GM19395 (cell line): ENCODE measurements around the gene NDUFS1.
"Not testable (repeated sequence)": the region's sequence is repeated elsewhere in the genome, so short reads cannot be mapped to it uniquely, and the experiment has no call there.

ENCODE experiments used
- ATAC-seq: cut with Tn5 transposase; IDR thresholded peaks from one replicate; pipeline ENCODE4 v1.9.1; 2021; ENCODE audit warnings: mild to moderate bottlenecking, moderate library complexity; ENCODE audit not compliant: unreplicated experiment

Gene NDUFS1

DNA sequence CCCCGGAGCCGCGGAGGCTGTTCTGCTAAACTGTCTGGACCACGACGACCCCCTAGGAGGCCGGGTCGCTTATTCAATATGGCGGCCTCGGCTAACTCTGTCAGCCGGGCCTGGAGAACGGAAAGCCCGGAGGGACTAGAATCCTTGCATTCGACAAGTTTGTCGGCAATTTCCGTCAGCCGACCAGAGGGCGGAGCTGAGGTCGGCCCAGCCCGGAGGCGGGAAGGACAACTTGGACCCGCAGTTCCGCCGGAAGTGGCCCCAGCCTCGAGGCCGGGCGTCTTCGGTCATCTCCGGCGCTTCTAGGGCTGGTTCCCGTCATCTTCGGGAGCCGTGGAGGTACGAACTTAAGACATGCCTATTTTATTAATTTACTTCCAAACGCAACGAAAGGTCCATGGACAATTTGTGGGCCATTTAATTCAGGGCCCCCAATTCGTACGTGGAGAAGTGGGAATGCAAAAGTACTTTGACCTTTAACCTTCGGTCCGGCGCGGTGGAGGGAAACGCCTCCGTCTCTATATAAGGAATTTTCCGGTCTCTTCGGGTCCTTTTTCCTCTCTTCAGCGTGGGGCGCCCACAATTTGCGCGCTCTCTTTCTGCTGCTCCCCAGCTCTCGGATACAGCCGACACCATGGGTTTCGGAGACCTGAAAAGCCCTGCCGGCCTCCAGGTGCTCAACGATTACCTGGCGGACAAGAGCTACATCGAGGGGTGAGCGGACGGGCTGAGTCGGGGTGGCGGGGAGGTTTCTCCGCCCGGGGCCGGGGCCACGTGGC is at the start of gene NDUFS1, which contains the start of gene EEF1B2:
Gene NDUFS1, minus strand, starts transcription at position 99 of the 779 bp plus-strand sequence. CDS start 5,766 bp downstream, outside the sequence.
Gene EEF1B2, plus strand, starts transcription at position 550 of the 779 bp plus-strand sequence. Its CDS starts 85 bp downstream, at position 635.
- peak; percentile 90 for ATAC-seq

DNA sequence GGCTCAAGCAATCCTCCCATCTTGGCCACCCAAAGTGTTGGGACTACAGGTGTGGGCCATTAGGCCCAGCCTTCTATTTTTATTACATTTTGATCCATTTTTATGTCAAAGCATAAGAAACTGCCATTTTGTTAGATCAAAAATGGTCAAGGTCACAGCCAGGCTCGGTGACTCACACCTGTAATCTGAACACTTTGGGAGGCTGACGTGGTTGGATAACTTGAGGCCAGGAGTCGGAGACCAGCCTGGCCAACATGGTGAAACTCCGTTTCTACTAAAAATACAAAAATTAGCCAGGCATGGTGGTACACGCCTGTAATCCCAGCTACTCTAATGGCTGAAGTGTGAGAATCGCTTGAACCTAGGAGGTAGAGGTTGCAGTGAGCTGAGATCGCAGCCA is 49.7 kb upstream of the NDUFS1 start:
- no peak for ATAC-seq

DNA sequence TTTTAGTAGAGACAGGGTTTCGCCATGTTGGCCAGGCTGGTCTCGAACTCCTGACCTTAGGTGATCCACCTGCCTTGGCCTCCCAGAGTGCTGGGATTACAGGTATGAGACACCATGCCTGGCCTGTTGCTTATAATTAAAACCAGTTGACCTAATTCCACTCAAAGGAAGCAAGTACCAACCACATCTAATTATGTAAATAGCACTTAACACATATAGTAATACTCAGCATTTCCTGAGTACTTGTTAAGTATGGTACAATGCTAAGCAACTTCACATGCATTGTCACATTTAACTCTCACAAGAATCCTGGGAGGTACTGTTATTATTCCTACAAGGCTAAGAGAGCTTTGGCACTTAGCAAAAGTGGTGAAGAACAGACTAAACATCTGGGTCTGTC is 48.1 kb upstream of the NDUFS1 start:
- not testable (repeated sequence) for ATAC-seq

DNA sequence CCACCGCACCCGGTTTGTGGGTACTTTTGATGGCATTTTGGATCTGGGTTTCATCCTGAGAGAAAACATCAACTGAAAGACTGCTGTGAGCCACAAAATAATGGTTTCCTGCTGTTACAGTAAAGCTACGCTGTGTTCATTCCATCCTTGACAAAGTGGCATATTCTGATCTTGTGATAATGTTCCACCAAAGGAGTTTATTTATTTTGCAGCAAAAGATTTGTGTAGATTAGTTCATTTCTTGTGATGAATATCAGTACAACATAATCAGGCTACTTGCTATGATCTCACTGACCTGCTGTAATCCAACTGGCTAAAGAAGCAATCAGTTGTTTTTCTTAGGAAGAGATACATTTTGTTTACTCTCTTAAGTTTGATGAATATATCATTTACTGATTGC is 45.5 kb upstream of the NDUFS1 start:
- no peak for ATAC-seq

DNA sequence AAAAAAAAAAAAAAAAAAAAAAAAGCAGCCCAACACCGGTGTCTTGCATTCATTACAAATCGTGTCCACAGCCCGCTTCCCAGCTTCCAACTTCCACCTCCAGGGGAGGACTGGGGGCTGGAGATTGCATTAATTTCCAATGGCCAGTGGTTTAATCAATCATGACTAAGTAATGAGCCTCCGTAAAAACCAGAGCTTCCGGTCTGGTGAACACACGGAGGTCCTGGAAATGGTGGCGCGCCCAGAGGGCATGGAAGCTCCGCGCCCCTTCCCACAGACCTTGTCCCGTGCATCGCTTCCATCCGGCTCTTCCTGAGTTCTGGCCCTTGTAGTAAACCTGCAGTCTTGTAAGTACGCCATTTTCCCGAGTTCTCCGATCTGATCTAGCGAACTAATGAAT is 44.1 kb upstream of the NDUFS1 start:
- no peak for ATAC-seq

DNA sequence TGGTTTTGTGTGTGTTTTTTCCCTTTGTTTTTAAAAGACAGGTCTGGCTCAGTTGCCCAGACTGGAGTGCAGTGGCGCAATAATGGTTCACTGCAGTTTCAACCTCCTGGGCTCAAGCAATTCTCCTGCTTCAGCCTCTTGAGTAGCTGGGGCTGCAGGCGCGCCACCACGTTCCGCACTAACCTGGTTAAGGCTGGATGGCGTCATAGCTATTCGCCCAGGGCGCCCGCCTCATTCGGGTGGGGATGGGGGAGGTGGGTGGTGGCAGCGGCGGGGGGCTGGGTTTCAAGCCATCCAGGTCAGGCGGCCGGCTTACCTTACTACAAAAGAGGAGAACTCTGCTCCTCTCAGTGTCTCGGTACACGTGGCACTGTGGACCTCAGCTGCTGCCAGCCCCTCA is 43.2 kb upstream of the NDUFS1 start:
- no peak for ATAC-seq

DNA sequence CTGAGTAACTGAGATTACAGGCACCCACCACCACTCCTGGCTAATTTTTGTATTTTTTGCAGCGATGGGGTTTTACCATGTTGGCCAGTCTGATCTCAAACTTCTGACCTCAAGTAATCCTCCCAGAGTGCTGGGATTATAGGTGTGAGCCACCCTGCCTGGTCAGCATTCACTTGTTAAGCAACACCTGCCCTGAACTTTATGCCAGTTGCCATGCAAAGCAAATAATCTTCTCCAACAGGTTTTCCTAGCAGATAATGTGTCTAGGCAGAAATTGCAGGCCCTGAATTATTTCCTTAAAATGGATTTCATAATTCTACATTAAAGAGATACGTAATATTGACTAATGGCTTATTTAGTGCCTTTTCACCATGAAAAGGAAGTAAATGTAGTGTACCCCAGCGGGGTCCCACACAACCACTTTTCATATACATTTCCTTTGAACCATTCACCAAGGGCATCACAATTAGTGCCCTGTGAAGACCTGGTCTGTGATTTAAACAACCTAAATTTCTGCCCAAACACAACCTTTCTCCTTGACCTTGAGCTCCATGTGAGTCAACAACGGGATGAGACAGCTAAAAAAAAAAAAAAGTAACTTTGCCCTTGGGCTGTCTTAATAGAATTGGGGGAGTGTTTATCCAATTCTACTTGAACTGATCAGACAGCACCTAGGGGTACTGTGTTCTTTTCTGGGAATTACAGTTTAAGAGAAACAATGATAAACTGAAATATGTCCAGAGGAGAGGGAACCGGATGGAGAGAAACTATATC is 42.0 kb upstream of the NDUFS1 start:
- ATAC-seq = no peak

DNA sequence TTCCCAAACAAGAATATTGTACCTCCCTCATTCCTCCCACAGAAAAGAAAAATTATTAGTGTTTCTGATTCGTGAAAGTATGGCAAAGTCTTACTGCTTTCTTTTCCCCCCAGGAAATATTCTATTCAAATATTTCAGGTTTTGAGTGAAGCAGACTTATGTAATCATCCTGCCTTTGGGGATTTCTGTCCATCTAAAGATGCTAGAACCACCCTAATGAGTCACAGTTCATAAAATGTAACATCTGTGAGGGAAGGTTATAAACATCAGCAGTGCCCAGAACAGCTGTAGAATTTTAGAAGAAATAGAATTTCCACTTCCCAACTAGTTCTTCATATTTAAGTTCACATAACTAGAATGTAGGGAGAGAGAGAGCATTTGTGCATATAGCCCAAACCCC is 39.4 kb upstream of the NDUFS1 start:
- ATAC-seq = no peak

DNA sequence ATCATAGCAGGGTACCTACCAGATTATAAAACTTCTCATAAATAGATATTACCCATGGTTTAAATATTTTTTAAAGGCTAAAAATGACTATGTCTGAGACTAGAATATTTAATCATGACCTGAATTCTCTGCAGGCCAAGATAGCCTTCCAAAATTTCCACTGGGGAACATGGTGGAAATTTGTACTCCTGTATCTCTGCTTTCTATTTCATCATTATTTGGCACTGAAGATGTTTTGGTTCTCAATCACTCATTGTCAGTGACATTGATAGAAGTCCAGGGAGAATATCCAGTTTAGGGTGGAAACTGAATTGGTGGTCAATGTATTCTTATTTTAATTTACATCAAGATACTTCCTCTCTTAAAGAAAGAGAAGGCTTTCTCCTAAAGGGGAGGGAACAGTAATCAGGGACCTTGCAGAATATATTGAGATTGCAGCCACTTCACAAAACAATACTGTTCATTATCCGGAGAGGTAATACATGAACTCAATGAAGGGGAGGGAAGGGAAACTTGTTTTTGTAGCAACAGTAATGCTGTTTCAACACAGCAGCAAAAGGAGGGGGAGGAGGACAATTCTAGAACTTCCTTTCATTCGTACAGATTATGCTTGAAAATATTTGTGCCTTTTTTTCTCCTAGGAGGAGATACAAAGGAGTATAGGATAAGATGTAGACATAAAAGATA is 34.6 kb upstream of the NDUFS1 start:
- no peak for ATAC-seq

DNA sequence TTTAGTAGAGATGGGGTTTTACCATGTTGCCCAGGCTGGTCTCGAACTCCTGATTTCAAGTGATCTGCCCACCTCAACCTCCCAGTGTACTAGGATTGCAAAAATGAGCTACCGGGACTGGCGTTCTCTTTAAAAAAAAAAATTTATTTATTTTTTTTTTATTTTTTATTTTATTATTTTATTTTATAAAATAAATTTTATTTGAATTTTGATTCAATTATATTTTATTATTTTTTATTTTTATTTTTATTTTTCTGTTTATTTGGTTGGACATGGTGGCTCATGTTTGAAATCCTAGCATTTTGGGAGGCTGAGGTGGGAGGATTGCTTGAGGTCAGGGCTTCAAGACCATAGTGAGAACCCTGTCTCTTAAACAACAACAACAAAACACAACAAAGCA is 32.9 kb upstream of the NDUFS1 start:
- no peak for ATAC-seq

DNA sequence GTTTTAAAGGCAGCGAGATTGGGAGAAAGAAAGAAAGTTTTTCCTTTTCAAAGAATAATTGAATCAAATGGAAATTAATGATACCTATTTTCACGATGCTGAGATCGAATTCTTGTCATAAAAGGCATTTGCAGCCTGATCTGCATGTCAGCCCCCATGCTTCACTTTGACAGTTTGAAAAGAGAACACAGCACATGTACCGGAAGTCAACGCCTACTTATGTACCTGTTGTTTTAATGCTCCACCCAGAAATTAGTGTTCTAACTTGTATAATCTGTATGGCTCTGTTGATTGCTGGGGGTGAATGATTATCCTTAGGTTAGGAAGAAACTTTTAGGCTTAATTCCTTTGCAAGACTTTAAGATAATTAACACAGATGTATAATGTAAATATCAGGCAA is 31.4 kb upstream of the NDUFS1 start:
- ATAC-seq = no peak

DNA sequence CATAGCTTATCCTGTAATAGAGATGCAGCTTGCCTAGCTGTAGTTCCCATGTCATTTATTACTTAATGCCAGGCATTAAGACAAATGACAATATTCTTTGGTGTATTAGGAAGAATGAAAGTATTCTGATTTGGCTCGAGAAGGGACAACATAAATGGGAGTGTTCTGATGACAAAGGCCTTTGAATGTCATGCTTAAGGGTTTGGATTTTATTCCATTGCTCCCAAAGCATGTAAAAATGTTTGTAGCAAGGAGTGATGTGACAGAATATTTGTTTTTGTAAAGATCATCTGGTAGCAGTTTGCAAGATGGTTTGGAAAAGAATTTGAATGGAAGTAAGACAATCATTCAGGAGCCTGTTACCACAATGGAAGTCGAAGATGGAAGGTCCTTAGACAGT is 30.9 kb upstream of the NDUFS1 start:
- no peak for ATAC-seq

DNA sequence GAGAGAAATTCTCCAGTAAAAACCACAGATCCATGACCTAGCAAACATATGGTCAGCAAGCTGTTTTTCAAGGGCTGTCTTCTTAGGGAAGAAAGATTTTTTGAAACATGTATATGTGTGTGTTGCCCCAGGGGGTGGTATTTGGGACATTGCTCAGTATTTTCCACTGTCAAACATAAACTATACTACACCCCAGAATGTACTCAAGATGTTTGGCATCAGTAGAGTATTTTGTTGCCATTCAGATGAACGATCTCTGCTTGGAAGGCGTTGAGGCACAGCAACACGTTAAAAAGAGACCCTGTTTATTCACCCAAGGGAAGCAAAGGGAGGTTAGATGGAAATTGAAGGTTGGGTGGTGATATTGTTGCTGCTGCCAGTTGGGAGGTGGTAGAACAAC is 30.4 kb upstream of the NDUFS1 start:
- no peak for ATAC-seq

DNA sequence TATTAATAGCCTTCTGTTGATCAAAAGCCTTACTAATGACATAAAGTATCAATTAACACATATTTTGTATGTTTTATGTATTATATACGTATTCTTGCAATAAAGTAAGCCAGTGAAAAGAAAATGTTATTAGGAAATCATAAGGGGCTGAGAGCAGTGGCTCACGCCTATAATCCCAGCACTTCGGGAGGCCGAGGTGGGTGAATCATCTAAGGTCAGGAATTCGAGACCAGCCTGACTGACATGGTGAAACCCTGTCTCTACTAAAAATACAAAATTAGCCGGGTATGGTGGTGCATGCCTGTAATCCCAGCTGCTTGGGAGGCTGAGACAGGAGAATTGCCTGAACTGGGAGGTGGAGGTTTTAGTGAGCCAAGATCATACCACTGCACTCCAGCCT is 22.3 kb upstream of the NDUFS1 start:
- not testable (repeated sequence) for ATAC-seq

DNA sequence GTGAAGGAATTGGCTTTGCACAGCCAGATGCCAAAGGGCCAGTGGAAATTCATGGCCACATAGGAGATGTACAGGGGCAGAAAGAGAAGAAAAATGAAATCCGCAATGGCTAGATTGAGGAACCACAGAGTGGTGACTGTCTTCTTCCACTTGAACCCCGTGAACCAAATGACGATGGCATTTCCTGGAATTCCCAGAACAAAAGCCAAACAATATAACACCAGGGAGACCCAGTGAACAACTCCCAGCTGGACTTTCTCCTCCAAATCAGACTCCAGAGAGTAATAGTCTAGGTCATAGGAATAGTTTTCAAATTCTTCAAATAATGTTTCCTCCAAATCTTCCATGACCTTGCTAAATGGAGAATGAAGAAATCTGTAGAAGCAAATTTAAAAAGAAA is 17.7 kb upstream of the NDUFS1 start:
- no peak for ATAC-seq

DNA sequence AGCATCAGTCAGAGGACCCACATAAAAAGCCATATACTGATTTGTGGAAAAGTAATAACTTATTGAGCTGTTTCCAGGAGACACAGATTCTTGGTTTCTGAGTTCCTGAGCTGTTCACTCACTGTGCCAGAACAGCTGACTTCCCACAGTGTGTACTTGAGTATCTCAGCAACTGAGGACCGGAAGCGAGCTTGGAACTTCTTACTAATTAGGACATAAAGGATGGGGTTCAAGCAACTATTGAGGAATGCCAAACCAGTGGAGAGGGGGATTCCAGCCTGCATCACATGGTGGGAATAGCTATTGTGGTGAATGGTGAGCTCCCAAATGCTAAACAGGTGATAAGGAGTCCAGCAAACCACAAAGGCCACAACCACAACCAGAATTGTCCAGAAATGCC is 16.9 kb upstream of the NDUFS1 start:
- no peak for ATAC-seq

DNA sequence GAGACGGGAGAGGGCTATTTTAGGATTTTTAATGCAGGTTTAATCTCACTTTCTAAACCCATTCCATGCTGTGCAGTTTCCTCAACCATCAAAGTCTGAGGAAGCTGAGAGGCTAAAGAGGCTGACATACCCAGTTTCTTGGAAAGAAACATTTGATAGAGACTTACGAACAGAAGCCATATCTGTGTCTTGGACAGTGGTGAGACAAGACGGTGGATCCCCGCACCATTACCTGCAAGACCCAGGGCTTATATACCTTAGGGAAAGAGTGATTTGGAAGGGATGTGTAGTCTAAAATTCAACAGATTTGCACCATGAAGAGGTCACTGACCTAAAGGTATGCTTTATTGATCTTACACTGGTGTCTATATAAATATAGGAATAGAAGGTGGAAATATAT is 13.9 kb upstream of the NDUFS1 start:
- ATAC-seq = no peak

DNA sequence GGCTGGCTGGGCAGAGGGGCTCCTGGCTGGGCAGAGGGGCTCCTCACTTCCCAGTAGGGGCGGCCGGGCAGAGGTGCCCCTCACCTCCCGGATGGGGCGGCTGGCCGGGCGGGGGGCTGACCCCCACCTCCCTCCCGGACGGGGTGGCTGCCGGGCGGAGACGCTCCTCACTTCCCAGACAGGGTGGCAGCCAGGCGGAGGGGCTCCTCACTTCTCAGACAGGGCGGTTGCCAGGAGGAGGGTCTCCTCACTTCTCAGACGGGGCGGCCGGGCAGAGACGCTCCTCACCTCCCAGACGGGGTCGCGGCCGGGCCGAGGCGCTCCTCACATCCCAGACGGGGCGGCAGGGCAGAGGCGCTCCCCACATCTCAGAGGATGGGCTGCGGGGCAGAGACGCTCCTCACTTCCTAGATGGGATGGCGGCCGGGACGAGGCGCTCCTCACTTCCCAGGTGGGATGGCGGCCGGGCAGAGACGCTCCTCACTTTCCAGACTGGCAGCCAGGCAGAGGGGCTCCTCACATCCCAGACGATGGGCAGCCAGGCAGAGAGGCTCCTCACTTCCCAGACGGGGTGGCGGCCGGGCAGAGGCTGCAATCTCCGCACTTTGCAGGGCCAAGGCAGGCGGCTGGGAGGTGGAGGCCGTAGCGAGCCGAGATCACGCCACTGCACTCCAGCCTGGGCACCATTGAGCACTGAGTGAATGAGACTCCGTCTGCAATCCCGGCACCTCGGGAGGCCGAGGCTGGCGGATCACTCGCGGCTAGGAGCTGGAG is 12.6 kb upstream of the NDUFS1 start:
- ATAC-seq = not testable (repeated sequence)

DNA sequence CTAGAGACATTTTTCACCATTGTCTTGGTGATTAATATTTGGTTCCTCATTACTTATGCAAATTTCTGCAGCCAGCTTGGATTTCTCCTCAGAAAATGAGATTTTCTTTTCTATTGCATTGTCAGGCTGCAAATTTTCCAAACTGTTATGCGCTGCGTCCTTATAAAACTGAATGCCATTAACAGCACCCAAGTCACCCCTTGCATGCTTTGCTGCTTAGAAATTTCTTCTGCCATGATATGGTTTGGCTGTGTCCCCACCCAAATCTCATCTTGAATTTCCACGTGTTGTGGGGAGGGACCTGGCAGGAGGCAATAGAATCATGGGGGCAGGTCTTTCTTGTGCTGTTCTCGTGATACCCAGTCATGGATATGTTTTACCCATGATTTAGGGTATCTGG is 9.0 kb upstream of the NDUFS1 start:
- ATAC-seq = not testable (repeated sequence)

DNA sequence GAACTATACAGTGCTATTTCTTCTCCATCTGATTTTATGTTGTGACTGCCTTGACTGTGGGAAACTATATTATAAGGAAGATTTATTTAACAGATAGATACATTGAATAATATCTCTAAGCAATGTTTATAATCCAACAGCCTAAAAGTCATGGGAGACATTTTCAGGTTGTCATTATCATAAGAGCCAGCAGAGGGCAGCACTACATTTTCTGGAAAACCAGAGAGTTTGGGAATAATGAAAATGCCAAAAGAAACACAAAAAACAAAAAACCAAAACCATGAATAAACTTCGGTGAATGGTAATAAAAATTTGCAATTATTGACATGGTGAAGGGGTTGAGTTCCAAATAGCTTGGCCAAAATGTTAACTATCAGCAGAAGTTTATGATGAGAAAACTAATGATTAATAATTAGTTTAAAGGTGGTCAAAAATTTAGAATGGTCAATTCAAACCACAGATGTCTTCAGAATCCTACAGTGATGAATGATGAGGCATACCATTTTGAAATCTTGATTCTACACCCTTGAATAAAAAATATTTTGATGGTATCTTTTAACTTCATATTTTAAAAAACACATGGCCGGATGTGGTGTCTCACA is 5.1 kb upstream of the NDUFS1 start:
- ATAC-seq = no peak
